AG04450 (cell line): ENCODE data around the gene MYLK. TPM values are rescaled to one million over a fixed set of nuclear protein-coding genes. Genes with fewer than 3 reads are reported as not detected.
A peak's percentile ranks its signal among the peaks of the same experiment; 100 is the strongest.

Source experiments
- CTCF ChIA-PET: fragments of 300-600, 350-600 bp; formaldehyde crosslinking; extraction: SDS; loops from one replicate; lab custom pipeline; 2022; ENCODE audit warnings: antibody characterized with exemption, inconsistent platforms; lab: Charles Lee
- POLR2A ChIA-PET: fragments of 350-600 bp; formaldehyde crosslinking; extraction: SDS; loops from one replicate; lab custom pipeline; 2021; ENCODE audit warnings: antibody characterized with exemption, inconsistent platforms; lab: Yijun Ruan, JAX
- DNase-seq: peaks from one replicate; pipeline ENCODE4 v3.0.0-alpha.2; 2011; ENCODE audit warnings: low read depth, low spot score
- H3K27ac ChIP-seq: one replicate; pipeline ENCODE4 v1.5.1; 2012; ENCODE audit warnings: low read depth, low read length, control low read depth
- H3K27me3 ChIP-seq: one replicate; pipeline ENCODE4 v1.6.0; 2012; ENCODE audit warnings: low read length; ENCODE audit not compliant: control insufficient read depth, insufficient read depth
- H3K4me3 ChIP-seq: 2 replicates; pipeline ENCODE4 v1.5.1; 2011; ENCODE audit warnings: mild to moderate bottlenecking, low read depth, low read length, control low read depth
- H3K9me3 ChIP-seq: 2 replicates; pipeline ENCODE4 v1.5.1; 2012; ENCODE audit warnings: low read length; ENCODE audit not compliant: control insufficient read depth, insufficient read depth
- polyA plus RNA-seq: library from polyadenylated mRNA; depleted of rRNA; stranded (reverse); fragments of >200 nt; gene quantifications from 2 replicates; pipeline ENCODE4 v1.2.3, GENCODE V29; 2011
- TF ChIP-seq, protein P1 (sequence below): IDR thresholded peaks from 2 replicates; pipeline ENCODE4 v1.5.1; 2011; ENCODE audit warnings: low read depth, low read length, control low read depth, inconsistent platforms

Gene MYLK
- polyA plus RNA-seq, 1 experiment: 1,320 TPM

DNA sequence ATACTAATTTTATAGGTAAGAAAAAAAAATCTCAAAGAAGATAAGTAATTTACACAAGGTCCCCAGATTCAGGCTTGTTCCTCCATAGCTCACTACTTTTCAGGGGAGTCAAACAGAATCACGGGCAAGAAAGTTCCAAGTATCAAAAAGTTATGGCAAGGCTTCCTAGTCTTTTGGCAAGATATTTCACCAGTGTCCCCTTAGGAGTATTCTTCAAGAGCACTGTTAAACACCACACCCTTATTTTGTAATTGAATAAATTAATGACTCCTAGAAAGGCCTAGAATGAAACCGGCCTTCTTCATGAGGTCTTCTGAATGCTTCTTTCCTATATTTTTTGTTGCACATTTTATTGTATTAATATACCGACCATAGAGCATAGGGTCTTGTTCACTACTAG is 109.7 kb downstream of the MYLK start:
- H3K27me3 ChIP-seq: no peaks in the 10 kb centered on the region
- no peak overlapping the region for H3K4me3 ChIP-seq
- CTCF ChIA-PET: interaction anchor here (1.2 to 2.2 kb wide), 2 partner anchors 47 to 51 kb away, joined by 4 to 7 read pairs; no protein-coding TSS in a partner anchor
- POLR2A ChIA-PET: interaction anchor here (1.3 to 1.9 kb wide), 5 partner anchors 12 to 42 kb away, joined by 3 to 20 read pairs (median 4); no protein-coding TSS in a partner anchor
- no peaks in the 10 kb centered on the region for H3K9me3 ChIP-seq
- DNase-seq: no peak
- TF ChIP-seq, protein P1, sequence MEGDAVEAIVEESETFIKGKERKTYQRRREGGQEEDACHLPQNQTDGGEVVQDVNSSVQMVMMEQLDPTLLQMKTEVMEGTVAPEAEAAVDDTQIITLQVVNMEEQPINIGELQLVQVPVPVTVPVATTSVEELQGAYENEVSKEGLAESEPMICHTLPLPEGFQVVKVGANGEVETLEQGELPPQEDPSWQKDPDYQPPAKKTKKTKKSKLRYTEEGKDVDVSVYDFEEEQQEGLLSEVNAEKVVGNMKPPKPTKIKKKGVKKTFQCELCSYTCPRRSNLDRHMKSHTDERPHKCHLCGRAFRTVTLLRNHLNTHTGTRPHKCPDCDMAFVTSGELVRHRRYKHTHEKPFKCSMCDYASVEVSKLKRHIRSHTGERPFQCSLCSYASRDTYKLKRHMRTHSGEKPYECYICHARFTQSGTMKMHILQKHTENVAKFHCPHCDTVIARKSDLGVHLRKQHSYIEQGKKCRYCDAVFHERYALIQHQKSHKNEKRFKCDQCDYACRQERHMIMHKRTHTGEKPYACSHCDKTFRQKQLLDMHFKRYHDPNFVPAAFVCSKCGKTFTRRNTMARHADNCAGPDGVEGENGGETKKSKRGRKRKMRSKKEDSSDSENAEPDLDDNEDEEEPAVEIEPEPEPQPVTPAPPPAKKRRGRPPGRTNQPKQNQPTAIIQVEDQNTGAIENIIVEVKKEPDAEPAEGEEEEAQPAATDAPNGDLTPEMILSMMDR: no peak
- H3K27ac ChIP-seq: no peak overlapping the region

DNA sequence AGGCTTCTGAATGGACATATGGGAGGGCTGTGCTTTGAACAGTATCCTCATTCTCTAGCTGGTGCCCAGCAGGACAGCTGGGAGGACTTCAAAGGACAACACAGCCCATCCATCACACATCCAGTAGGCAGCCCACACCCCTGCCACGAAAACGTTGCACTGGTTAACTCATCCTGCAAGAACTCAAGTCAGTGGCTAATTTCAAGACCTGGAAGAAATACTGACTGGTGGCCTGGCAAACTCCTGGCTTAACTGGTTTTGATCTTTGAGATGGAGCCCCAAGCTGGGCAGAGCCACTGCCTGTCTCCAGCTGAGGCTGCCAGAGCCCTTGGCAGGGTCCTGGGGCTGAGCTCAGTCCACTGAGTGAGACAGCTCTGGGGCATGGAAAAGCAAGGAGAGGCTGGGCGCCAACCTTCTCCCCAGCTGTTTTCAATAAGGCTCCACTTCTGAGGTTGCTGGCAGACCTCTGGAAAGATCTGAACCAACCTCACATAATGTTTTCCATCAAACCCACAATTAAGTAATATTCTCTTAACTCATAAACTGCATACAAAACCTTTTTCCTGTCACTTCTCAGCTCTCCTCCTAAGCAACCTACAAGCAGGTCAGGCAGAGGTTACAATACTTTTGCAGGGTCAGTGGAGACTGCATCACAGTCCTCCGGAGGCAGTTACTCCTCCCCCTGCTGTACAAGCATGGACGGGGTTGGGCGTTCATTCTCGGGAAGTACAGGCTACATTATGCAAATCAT is 110.3 kb downstream of the MYLK start:
- DNase-seq: peak; percentile 44
- H3K27me3 ChIP-seq: no peaks in the 10 kb centered on the region
- ChIA-PET POLR2A (interaction anchor here (0.9 to 1.9 kb wide), 8 partner anchors 8 to 41 kb away, joined by 3 to 20 read pairs (median 5); no protein-coding TSS in a partner anchor), CTCF (interaction anchor here (1.0 to 2.2 kb wide), 3 partner anchors 32 to 50 kb away, joined by 4 to 7 read pairs (median 4); no protein-coding TSS in a partner anchor)
- no peaks in the 10 kb centered on the region for H3K9me3 ChIP-seq
- no peak overlapping the region for H3K4me3 ChIP-seq
- peak overlapping the region; percentile 81 for H3K27ac ChIP-seq
- TF ChIP-seq, protein P1: peak; percentile 26; the same call in 1 of the 2 replicates

DNA sequence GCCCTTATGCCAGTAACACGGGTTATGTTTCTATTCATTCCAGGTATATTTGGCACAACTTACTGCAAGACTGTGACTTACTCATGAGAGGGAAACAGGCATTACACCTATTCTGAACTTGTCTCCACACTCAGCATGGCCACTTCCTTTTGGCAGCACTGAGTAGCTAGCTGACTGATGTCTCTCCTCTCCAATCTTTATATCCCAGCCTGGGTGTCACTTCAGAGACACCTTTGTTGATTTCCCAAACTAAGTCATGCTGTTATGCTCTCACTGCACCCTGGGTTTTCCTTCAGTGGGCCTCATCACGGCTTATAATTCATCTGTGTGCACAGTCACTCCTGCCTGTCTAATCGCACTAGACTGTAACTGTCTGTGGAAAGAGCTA is 114.8 kb downstream of the MYLK start:
- Histone ChIP-seq H3K4me3 (no peak overlapping the region), H3K27ac (no peak overlapping the region), H3K27me3 (no peaks in the 10 kb centered on the region), H3K9me3 (no peaks in the 10 kb centered on the region; the same call in 1 of the 2 replicates)
- ChIA-PET POLR2A (no interaction called here), CTCF (interaction anchor here (1.1 kb wide), 1 partner anchor 127 kb away, joined by 3 read pairs; no protein-coding TSS in a partner anchor)
- TF ChIP-seq, protein P1: no peak
- no peak for DNase-seq

DNA sequence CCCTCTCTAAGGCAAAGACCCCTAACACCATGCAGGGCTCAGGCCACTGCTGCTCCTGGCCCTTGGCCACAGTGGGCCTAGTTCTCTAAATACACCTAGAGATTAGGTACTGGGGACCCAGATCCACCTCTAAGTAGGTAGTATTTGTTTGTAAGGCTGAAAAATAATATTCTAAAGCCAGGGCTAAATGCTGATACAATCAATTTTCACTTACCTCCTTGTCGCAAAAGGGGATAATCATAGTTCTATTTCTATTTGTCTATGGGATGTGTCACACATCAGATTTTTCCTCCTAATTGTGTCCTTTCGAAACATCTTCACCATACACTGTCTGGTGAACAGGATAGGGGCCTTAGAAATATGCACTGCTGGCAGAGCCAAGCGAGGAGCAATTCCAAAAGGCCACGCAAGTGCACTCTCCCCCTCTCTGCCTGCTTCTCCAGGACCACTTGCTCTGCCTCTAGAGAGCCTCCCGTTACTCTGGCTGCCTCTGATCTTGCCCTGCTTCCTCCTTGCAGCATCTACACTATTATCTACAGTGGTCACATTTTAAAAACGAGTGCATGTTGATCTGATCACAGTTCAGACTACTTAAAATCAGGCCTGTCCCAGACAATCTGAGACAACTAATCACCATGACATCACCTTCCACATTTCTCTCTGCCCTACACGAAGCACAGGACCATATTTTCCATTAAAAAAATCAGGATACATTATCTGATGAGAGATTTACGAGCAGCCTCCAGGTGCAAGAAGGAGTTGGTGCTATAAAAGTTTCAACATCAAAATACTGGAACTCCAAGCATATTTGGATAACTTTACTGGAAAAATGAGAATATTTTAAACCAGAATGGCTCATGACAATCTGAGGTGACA is 115.4 kb downstream of the MYLK start:
- POLR2A ChIA-PET: no interaction called here
- Histone ChIP-seq H3K4me3 (no peak overlapping the region), H3K27me3 (no peaks in the 10 kb centered on the region), H3K9me3 (no peaks in the 10 kb centered on the region; the same call in 1 of the 2 replicates), H3K27ac (no peak overlapping the region)
- TF ChIP-seq, protein P1: no peak
- no peak for DNase-seq
- CTCF ChIA-PET: no interaction called here
